ENCODE results near the gene IL34.

GRCh38 chr16:70658921-70659320 is 12.6 kb downstream of the IL34 start:
- TF ChIP-seq CTCF (IDR thresholded peaks at IDR 0.05) = no peak
- TF ChIP-seq EP300 (IDR thresholded peaks at IDR 0.05; ENCODE audit: low read depth) = no peak
- no peak for TF ChIP-seq POLR2A (IDR thresholded peaks at IDR 0.05)
- no peak for TF ChIP-seq POLR2AphosphoS5 (IDR thresholded peaks at IDR 0.05)

Measured in transverse colon (tissue), 4 donors.